Measurements from ENCODE around the gene C6orf132. TPM values are rescaled to one million over a fixed set of nuclear protein-coding genes. Genes with fewer than 3 reads are reported as not detected.

C6orf132 gene
- total RNA-seq, 1 donor from 2014 or later: 4.0 TPM

GRCh38 chr6:42053601-42054000 lies 88.8 kb downstream of the C6orf132 start:
- Mint-ChIP-seq H3K27me3 (ENCODE audit: unreplicated experiment) (no peaks in the 10 kb centered on the region), H3K4me1 (ENCODE audit: unreplicated experiment) (peaks cover 35% of the 10 kb centered on the region), H3K9me3 (ENCODE audit: unreplicated experiment) (no peaks in the 10 kb centered on the region), H3K4me3 (ENCODE audit: unreplicated experiment) (no peak overlapping the region), H3K36me3 (ENCODE audit: unreplicated experiment) (peaks cover 34% of the 10 kb centered on the region), H3K27ac (ENCODE audit: unreplicated experiment) (no peak overlapping the region)
- TF ChIP-seq CTCF (IDR thresholded peaks at IDR 0.05): no peak
- no peak for DNase-seq (ENCODE audit: extremely low spot score, unreplicated experiment)

GRCh38 chr6:42051268-42051653 lies 91.2 kb downstream of the C6orf132 start:
- no peak for DNase-seq (ENCODE audit: extremely low spot score, unreplicated experiment)
- H3K4me3 Mint-ChIP-seq (ENCODE audit: unreplicated experiment): peak overlapping the region; percentile 96
- H3K36me3 Mint-ChIP-seq (ENCODE audit: unreplicated experiment): peaks cover 19% of the 10 kb centered on the region
- no peaks in the 10 kb centered on the region for H3K9me3 Mint-ChIP-seq (ENCODE audit: unreplicated experiment)
- H3K27ac Mint-ChIP-seq (ENCODE audit: unreplicated experiment): no peak overlapping the region
- H3K4me1 Mint-ChIP-seq (ENCODE audit: unreplicated experiment): peaks cover 51% of the 10 kb centered on the region
- H3K27me3 Mint-ChIP-seq (ENCODE audit: unreplicated experiment): no peaks in the 10 kb centered on the region
- TF ChIP-seq CTCF (IDR thresholded peaks at IDR 0.05): no peak

Other genes starting within 250 kb of the C6orf132 start
- 5.2 and 5.4 TPM in 2 replicates for gene USP49, start 247.2 kb downstream of the C6orf132 start, total RNA-seq
- 24.3 and 30.0 TPM in 2 replicates for gene MED20, start 221.5 kb downstream of the C6orf132 start, total RNA-seq
- gene BYSL, start 221.1 kb downstream of the C6orf132 start, total RNA-seq: 20.2 and 22.7 TPM in 2 replicates
- 82.7 and 91.2 TPM in 2 replicates for gene CCND3, start 200.8 kb downstream of the C6orf132 start, total RNA-seq
- 27.6 and 29.2 TPM in 2 replicates for gene TAF8, start 92.1 kb downstream of the C6orf132 start, total RNA-seq
- not detected in 2 replicates for gene GUCA1A, start 30.7 kb upstream of the C6orf132 start, total RNA-seq
- gene GUCA1B, start 52.3 kb upstream of the C6orf132 start, total RNA-seq: 0.76 and 1.0 TPM in 2 replicates
- gene MRPS10, start 75.2 kb upstream of the C6orf132 start, total RNA-seq: 30.6 and 33.1 TPM in 2 replicates

Measured in osteocyte (in vitro differentiated cells).